SH-SY5Y (cell line): ENCODE results near the gene RNF222.

ENCODE experiments used
- GATA2 ChIP-seq: IDR thresholded peaks from 2 replicates; pipeline ENCODE4 v1.6.1; 2011; ENCODE audit warnings: mild to moderate bottlenecking, low read depth, low read length
- GATA3 ChIP-seq: IDR thresholded peaks from 2 replicates; pipeline ENCODE4 v1.6.1; 2011; ENCODE audit warnings: low read depth, mild to moderate bottlenecking, low read length, moderate library complexity

DNA sequence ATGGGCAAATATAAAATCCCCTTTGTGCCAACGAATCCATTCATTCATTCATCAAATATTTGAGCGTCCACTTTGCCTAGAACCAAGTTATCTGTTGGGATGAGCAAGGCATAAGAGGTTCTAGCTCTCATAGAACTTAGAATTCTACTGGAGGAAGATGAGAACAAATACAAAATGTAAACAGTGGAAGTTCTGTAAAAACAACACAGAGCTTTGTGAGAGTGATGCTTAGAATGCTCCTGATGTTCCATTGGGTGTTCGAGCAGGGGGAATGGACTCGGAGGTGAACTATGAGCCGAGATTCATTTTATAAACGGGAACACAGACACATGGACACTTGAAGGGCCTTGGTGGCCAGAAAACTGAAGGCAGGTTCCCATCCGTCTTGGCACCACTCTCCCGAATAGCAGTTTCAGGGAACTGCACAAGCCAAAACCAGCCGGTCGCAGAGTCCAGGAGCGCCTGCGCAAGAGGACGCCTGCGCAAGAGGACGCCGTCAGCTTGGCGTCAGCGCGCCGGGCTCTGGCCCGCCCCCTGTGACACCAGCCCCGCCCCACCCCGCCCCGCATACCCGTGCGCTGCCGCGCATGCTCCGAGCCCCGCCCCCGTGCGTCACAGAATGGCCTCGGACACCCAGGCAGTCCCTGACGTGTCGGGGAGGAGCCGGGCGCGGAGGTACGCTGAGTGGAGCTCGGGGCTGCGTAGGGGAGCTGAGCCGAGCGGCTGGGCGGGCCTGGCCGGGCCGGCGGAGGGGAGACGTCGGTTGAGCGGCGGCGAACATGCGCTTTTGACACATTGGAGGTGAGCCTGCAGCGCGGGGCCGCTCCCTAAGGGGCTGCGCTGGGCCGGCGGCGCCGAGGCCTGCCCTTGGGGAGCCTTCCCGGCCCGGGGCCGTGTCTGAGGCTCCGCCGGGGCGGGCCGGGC is 37.9 kb upstream of the RNF222 start, which contains the start of gene NDEL1:
- no peak for TF ChIP-seq GATA2
- TF ChIP-seq GATA3: no peak
